Choroid plexus epithelial cell (primary cell): ENCODE data around the gene COX11.

Experiments used
- DNase-seq: peaks from one replicate; pipeline ENCODE4 v3.0.0-alpha.2; 2010; ENCODE audit warnings: low read depth
- H3K4me3 ChIP-seq: 2 replicates; pipeline ENCODE4 v1.5.1; 2011; ENCODE audit warnings: low read depth, mild to moderate bottlenecking, control low read depth, low read length, moderate library complexity
- CTCF ChIP-seq: conservative IDR thresholded peaks from 2 replicates; pipeline ENCODE4 v1.5.1; 2011; ENCODE audit warnings: low read depth, mild to moderate bottlenecking, control low read depth, inconsistent platforms, low read length, moderate library complexity

The COX11 gene

GRCh38 chr17:54969658-54970572 is 1.5 kb upstream of the COX11 start:
- DNase-seq, result no peak
- TF ChIP-seq CTCF, result no peak
- H3K4me3 ChIP-seq, result peak overlapping the region; percentile 94

GRCh38 chr17:54968988-54969332 is 506 bp upstream of the COX11 start:
- DNase-seq, result peak; percentile 49
- H3K4me3 ChIP-seq, result peak overlapping the region; percentile 94
- no peak for TF ChIP-seq CTCF

- peak overlapping the region; percentile 94 for H3K4me3 ChIP-seq
- peak; percentile 65 for TF ChIP-seq CTCF
- DNase-seq, result peak; percentile 42
Measured at GRCh38 chr17:54967621-54968261, 713 bp downstream of the COX11 start.

GRCh38 chr17:54956791-54957190 is 11.7 kb downstream of the COX11 start:
- no peak for TF ChIP-seq CTCF
- no peak for DNase-seq

GRCh38 chr17:54951286-54951685 is 17.2 kb downstream of the COX11 start:
- no peak for TF ChIP-seq CTCF
- no peak for DNase-seq

More at GRCh38 chr17:54956791-54957190, 11.7 kb downstream of the COX11 start:
- no peak overlapping the region for H3K4me3 ChIP-seq

GRCh38 chr17:54950116-54950515 is 18.3 kb downstream of the COX11 start:
- TF ChIP-seq CTCF, result no peak
- H3K4me3 ChIP-seq, result no peak overlapping the region
- no peak for DNase-seq

More at GRCh38 chr17:54951286-54951685, 17.2 kb downstream of the COX11 start:
- H3K4me3 ChIP-seq, result no peak overlapping the region
